ENCODE data around the gene PEMT.

DNA sequence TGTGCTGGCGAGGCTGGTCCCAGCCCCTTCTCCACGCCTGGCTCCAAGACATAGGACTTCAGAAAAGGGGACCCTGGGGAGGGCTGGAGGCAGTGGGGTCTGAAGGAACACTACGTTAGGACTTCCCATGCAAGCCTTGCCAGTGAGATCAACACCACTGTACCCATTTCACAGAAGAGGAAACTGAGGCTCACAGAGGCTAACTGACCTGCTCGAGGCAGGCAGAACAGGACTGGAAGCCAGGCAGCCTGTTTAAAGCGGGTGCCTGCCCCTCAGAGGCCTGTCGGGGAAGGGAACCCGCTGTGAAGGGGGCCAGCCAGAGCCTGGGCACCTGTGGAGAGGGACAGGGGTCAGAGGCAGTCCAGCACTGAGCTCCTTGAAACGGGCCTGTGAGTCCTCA is 32.3 kb downstream of the PEMT start:
- no peak for TF ChIP-seq CTCF (IDR thresholded peaks at IDR 0.05)
- TF ChIP-seq EP300 (IDR thresholded peaks at IDR 0.05): no peak
- no peak for TF ChIP-seq POLR2A (IDR thresholded peaks at IDR 0.05)

Measured in sigmoid colon (tissue), 4 donors.